ENCODE results near the gene TSKU.

The TSKU gene

GRCh38 chr11:76752321-76753143, 30.6 kb upstream of the TSKU start:
- DNase-seq (ENCODE audit: low spot score): no peak

- DNase-seq (ENCODE audit: low spot score): no peak
Observed at GRCh38 chr11:76753449-76753848, 29.7 kb upstream of the TSKU start.

DNA sequence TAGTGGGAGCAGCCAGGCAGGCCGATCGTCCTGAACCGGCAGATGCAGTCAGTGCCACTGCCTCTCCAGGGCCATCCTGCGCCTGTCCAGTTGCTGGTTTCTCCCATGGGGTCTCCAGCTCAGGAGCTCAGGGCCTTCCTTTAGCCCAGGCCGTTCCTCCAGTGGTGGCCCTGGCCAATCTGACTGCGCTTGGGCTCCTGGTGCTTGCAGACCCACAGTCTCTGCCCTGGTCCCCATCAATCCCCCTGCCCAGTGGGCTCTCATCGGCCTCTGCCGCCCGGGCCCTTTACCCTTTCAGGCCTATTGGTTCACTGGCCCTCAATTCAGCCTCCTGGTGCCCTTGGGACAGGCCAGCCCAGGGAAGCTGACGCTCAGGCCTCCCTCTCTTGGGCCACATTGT, 29.2 kb upstream of the TSKU start:
- DNase-seq (ENCODE audit: low spot score): no peak

- no peak for DNase-seq (ENCODE audit: low spot score)
Observed at GRCh38 chr11:76756341-76756741, 26.8 kb upstream of the TSKU start.

DNA sequence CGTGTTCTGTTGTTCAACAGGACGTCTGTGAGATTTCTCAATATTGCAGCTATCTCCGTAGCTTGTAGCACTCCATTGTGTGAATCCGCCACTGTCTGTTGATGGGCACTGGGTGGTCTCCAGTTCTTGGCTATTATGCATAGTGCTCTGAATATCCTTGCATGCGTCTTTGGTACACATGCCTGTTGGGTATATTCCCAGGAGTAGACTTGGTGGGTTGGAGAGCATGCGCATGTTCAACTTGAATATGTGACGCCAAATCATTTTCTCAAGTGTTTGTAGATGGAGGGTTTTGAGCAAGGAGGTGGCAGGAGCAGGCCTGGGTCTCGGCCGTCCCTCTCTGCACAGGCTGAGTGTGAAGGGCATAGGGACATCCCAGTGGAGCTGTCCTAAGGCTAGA, 24.8 kb upstream of the TSKU start:
- DNase-seq (ENCODE audit: low spot score): no peak

- no peak for DNase-seq (ENCODE audit: low spot score)
Observed at GRCh38 chr11:76759092-76759491, 24.1 kb upstream of the TSKU start.

GRCh38 chr11:76759517-76759916, 23.6 kb upstream of the TSKU start:
- DNase-seq (ENCODE audit: low spot score): no peak

DNA sequence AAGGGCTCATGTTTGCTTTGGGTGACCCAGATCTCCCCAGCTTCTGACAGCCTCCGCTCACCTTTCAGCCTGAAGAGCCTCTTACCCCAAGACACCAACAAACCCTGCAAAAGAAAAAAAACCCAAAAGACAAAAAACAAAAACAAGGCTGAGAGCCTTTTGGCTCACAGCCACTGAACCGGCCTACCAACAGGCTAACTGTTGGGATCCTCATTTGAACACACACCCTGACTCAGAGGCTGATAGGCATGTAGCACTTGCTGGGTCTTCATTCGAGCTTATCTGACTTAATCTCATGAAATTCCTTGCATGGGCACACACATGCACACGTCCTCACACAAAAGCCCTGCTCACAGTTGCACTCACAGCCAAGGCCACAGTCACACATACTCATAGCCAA, 22.9 kb upstream of the TSKU start:
- no peak for DNase-seq (ENCODE audit: low spot score)

- DNase-seq (ENCODE audit: low spot score): no peak
Observed at GRCh38 chr11:76761718-76762355, 21.3 kb upstream of the TSKU start.

- DNase-seq (ENCODE audit: low spot score): no peak
Observed at GRCh38 chr11:76762356-76762752, 20.8 kb upstream of the TSKU start.

GRCh38 chr11:76762867-76763572, 20.1 kb upstream of the TSKU start:
- no peak for DNase-seq (ENCODE audit: low spot score)

GRCh38 chr11:76763573-76764346, 19.4 kb upstream of the TSKU start:
- DNase-seq (ENCODE audit: low spot score): peak; percentile 34

DNA sequence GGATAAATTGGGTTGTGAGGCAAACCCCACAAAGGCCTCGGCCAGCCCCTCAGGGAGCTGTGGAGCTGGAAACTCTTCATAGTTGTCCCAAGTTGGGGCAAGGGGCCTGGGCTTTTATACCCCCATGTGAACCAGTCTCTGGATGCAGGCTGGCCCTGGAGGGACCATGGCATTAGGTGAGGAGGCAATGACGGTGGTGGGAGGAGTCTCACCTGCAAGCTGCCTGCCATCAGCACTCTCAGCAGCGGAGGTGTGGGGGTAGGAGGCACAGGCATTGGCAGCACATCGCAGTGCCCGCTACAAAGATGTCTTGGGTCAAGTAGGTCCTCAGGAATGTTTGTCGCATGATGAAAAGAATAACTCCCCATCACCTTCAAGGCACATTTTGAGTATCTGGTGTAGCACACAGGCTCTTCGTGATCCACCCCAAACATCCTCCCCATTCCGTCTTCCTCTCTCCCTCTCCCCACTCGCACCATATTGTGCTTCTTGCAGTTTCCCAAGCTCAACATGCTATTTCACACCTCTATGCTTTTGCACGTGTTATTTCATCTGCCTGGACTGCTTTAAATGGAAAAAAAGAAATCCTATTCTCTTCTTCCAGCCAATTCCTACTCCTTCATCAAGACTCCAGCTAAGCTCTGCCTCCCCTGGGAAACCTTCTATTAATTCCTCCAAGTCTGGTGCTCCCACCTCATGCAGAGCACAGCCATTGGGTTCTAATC, 18.1 kb upstream of the TSKU start:
- DNase-seq (ENCODE audit: low spot score): no peak

DNA sequence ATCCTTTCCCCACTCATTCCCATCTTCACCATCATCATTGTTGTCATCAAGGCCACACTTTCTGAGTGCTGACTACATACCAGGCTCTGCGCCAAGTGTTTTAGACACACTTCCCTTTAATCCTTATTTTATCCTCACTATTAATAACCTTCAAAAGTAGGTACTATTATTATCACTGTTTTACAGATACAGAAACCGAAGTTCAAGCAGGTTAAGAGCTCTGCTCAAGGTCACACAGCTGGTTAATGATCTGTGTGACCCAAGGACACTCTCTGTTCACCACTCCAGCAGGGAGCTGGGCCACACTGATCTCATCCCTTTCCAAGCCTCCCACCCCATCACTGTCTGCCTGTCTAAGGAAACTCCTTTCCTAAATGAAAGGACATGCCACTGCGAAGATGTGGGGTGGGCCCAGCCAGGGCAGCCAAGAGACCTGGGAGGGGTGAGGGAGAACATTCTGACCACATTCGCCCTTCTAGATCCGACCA, 17.2 kb upstream of the TSKU start:
- DNase-seq (ENCODE audit: low spot score): no peak

- no peak for DNase-seq (ENCODE audit: low spot score)
Observed at GRCh38 chr11:76766521-76766920, 16.6 kb upstream of the TSKU start.

GRCh38 chr11:76767659-76768058, 15.5 kb upstream of the TSKU start:
- DNase-seq (ENCODE audit: low spot score): no peak

- DNase-seq (ENCODE audit: low spot score): no peak
Observed at GRCh38 chr11:76768088-76768908, 14.9 kb upstream of the TSKU start.

GRCh38 chr11:76768909-76769560, 14.1 kb upstream of the TSKU start:
- no peak for DNase-seq (ENCODE audit: low spot score)

DNA sequence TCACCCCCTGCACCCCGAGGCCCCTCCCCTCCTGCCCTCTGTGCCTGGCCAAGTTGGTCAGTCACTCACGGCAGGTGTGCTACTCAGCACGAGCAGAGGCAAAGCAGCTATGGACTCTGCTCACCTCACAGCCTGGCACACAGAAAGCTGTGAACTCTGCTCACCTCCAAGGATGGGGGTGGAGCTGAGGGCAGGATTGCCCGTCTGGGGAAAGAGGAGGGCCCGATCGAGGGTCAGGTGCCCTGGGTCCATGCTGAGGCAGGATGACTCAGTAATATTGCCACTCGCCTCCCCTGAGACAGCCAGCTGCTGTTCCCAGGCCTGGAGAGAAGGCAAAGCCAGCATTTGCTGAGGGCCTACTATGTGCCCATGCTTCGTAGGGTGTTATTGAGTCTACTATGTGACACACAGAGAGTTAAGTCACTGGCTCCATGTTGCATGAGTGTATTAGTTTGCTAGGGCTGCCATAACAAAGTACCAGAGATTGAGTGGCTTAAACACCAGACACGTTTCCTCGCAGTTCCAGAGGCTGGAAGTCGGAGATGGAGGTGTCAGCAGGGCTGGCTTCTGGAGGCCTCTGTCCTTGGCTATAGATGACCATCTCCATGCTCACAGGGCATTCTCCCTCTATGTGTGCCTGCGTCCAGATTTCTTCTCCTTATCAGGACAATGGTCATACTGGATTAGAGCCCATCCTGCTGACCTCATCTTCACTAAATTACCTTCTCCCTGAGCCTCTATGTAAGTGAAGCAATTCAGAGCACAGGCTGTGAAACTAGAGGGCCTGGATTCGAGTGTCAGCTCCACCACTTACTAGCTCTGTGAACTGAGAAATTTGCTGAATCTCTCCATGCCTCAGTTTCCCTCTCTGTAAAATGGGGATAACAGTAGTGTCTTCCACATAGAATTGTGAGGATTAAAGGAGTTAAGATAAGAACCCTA, 13.2 kb upstream of the TSKU start:
- DNase-seq (ENCODE audit: low spot score): no peak
